T47D (cell line): ENCODE data around the gene FAM228B.
A peak's percentile ranks its signal among the peaks of the same experiment; 100 is the strongest.
"Not testable (repeated sequence)": the region's sequence is repeated elsewhere in the genome, so short reads cannot be mapped to it uniquely, and the experiment has no call there.

Experiments used
- DNase-seq, 2 experiments: peaks; one replicate each; pipeline versions ENCODE4 v3.0.0 to v3.0.0-alpha.2; 2011 to 2012; ENCODE audit warnings: low read depth in 1 of 2, low spot score in 1 of 2
- JUND ChIP-seq: IDR thresholded peaks from 2 replicates; pipeline ENCODE4 v1.6.1; 2012; ENCODE audit warnings: low read depth
- in situ Hi-C: cut with HindIII; loops from 2 replicates; pipeline ENCODE4 v1.10.0; 2016; ENCODE audit warnings: low sequenced_read_pairs, low pct_unique_long_range_greater_than_20kb

FAM228B gene

DNA sequence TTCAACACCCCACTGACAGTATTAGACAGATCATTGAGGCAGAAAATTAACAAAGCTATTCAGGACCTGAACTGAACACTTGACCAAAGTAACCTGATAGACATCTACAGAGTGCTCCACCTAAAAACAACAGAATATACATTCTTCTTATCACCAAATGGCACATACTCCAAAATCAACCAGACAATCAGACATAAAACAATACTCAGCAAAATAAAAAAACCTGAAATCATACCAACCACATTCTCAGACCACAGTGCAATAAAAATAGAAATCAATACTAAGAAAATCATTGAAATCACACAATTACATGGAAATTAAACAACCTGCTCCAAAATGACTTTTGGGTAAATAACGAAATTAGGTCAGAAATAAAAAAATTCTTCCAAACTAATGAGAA is 15.9 kb upstream of the FAM228B start:
- DNase-seq = no peak
- no peak for TF ChIP-seq JUND
- in situ Hi-C loops = no loop called here

DNA sequence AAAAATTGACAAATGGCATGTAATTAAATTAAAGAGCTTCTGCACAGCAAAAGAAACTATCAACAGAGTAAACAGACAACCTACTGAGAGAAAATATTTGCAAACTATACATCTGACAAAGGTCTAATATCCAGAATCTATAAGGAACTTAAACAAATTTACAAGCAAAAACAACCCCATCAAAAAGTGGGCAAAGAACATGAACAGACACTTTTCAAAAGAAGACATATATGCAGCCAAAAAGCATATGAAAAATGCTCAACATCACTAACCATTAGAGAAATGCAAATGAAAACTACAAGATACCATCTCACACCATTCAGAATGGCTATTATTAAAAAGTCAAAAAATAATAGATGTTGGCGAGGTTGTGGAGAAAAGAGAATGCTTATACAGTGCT is 13.8 kb upstream of the FAM228B start:
- in situ Hi-C loops = not testable (repeated sequence)

DNA sequence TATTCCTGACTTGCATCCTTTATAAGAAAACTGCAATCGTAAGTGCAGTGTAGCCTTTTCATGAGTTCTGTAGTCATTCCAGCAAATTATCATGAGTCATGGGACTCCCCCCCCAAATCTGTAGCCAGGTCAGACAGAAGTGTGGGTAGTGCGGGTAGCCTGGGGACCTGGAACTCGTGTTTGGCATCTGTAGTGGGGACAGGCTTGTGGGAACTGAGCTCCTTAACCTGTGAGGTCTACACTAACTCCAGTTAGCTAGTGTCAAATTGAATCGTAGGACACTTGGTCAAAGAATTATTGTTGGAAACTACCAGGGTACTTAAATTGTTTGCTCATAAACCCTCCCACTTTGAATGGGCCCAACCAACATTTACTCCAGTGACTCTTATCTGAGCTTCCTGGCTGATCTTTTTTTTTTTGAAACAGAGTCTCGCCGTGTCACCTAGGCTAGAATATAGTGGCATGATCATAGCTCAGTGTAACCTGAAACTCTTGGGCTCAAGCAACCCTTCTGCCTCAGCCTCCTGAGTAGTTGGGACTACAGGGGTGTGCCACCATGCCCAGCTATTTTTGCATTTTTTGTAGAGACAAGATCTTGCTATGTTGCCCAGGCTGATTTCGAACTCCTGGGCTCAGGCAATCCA is 12.5 kb upstream of the FAM228B start:
- in situ Hi-C loops = no loop called here
- DNase-seq = no peak
- TF ChIP-seq JUND = no peak

More for the DNA sequence above, 13.8 kb upstream of the FAM228B start:
- DNase-seq = not testable (repeated sequence)

DNA sequence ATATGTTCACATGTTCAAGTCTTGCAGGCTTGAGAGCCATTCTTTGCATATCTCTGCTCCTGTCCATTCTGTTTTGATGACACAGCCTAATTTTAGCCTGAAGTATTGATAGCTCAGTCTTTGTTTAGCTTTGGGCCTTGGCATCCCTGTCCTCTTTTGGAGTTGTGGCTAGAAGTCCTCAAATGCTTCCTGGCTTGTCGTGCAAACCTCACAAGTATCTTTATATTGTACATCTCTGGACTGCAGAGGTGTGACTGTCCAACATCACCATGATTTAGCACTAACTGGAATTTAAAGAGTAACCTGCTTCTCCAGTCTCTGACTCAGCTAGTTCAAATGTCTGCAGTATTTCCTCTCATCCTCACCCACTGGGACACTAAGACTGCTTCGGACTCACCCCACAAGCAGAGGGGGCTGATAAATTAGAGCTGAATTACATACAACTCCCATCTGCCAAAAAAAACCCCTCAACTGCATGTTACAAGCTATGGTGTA is 11.8 kb upstream of the FAM228B start:
- in situ Hi-C loops = no loop called here
- peak in 1 of 2 experiments; percentile 13 for DNase-seq

DNA sequence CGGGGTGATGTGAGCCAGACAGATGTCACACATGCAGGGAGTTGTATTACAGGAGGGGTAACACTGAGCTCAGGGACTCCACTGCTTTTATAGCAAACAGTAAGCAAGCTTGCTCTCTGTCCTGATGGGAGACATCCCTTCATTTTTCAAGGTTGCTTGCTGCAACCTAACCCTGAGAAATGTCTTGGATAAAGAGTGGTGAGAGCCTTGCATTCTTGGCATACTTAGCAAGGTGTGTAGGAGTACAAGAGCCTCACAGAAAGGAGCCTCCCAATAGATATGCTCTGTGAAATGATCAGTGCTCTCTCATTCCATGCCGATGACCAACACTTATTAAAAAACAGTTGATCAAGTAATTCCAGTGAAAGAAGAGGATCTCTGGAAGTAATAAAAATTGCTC is 8.2 kb upstream of the FAM228B start:
- no peak for TF ChIP-seq JUND
- in situ Hi-C loops = no loop called here
- no peak for DNase-seq

More for the DNA sequence above, 11.8 kb upstream of the FAM228B start:
- no peak for TF ChIP-seq JUND

DNA sequence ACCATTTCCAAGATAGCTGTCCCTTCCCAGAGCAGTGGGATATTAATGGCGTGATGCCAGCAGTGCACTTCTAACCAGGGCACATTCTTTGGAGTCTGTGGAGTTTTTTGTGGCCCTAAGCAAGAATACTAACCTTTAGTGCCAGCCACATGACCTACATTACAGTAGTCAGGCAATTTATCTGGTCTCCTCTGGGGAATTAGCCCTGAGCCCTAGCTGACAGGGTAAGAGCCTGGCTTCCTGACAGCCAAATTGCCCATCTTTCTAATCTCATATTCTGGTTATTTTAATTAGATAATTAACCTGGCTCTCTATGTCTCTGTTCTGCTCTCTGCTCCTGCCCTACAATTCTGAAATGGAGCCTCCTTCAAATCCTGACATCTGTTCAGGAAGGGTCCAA is 5.4 kb upstream of the FAM228B start:
- TF ChIP-seq JUND = no peak
- in situ Hi-C loops = no loop called here

DNA sequence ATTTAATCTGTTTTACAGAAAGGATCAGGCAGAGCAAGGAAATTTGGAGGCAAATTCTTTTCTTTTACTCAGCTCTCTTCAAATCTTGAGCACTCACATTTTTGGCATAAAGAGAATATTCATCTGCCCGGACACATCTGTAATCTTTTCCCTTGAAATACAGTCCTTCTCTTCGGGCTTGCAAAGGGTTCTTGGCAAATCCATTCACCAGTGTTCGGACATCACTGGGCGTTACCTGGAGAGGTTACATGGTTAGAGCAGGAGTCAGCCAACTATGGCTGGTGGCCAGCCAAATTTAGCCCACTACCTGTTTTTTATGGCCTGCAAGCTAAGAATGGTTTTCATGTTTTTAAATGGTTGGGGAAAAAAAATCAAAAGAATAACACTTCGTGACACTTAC is 2.2 kb upstream of the FAM228B start:
- no peak for DNase-seq
- no peak for TF ChIP-seq JUND
- in situ Hi-C loops = no loop called here

More for the DNA sequence above, 5.4 kb upstream of the FAM228B start:
- DNase-seq = no peak

DNA sequence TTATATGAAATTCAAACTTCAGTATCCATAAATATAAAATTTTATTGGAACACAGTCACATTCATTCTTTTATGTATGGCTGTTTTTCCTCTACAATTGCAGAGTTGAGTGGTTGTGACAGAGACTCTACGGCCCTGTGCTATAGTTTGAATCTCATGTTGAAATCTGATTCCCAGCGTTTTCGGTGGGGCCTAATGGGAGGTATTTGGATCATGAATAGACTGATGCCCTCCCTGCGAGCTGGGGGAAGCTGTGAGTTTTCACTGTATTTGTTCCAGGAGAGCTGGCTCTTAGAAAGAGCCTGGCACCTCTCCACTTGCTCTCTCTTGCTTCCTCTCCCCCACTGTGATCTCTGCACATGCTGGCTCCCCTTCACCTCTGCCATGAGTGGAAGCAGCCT is 1.8 kb upstream of the FAM228B start:
- DNase-seq = no peak
- TF ChIP-seq JUND = no peak
- in situ Hi-C loops = no loop called here

DNA sequence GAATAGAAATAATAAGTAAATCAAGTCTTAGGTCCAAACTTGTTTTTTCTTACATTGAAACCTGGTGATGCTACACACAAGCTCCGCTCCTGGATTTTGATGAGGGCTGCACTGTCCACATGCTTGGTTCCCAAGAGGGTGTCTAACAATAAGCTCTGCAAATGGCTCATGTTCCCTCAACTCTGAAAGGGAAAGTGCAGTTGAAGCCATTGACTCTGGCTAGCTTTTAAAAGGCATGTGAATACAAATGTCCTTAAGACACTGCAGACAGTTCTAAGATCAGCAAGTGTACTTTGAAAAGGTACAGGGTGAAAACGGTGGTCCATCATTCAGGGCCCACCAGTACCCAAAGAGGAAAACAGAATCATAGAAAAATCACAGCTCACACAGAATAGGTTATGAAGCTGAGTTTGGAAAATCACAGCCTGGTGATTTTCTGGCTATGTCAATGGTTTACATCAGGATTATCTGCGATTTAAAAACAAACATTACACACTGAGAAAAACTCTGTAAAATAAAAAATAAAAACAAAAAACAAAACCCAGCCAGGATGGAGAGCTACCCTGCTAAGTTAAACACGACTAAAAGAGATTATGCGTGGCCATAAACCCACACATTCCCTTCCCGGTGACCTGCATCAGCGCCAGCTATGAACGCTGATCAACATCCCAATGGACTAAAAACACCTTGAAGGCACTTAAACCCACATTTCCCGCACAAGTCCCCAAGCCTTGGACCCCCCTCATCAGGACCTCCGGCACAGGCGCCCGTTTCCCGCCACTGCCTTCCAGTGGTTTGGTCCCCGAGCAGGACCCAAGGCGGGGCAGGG is 689 bp upstream of the FAM228B start:
- no peak for DNase-seq
- in situ Hi-C loops = no loop called here
- TF ChIP-seq JUND = no peak

DNA sequence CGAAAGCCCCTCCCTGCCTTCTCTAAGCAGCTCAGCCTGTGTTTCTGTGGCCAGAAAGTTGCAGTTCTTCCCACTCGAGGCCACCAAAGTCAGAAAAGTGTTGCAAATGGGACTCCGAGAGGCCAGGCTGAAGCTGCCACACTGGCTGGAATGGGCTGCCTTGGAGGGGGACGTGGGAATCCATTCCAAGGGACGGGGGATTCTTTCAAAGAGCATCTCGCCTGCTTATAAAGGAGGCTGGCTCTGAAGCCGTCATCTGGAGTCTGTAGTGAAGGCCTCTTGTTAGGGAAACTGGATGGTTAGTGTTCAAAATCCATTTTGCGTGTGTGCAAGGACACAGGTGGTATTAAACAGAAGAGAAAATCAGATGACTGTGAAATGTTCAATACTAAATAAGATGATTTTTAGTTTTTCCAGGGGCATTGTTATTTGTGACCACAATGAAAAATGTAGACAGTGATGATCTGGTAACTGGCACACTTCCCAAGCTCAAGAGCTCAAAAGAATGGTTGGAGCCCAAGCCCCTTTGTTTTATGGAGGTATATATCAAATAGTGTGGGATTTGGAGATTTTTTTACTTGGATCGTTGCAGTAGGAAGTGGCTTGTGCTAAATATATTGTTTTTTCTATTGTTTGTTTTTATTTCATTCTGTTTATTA is 782 bp downstream of the FAM228B start:
- in situ Hi-C loops = no loop called here
- TF ChIP-seq JUND = no peak
- peak in 1 of 2 experiments; percentile 7 for DNase-seq

DNA sequence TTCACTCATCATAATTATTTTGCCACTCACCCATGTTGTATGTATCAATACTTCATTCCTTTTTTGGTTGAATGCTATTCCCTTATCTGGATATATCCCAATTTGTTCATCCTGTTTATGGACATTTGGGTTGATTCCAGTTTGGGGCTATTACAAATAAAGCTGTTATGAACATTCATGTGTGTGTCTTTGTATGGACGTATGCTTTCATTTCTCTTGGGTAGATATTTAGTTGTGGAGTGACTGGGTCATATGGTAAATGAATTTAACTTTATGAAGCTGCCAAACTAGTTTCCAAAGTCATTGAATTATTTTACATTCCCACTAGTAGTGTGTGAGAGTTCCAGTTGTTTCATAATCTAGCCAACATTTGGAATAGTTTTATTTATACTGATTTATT is 2.7 kb downstream of the FAM228B start:
- no peak for TF ChIP-seq JUND
- DNase-seq = no peak
- in situ Hi-C loops = no loop called here

DNA sequence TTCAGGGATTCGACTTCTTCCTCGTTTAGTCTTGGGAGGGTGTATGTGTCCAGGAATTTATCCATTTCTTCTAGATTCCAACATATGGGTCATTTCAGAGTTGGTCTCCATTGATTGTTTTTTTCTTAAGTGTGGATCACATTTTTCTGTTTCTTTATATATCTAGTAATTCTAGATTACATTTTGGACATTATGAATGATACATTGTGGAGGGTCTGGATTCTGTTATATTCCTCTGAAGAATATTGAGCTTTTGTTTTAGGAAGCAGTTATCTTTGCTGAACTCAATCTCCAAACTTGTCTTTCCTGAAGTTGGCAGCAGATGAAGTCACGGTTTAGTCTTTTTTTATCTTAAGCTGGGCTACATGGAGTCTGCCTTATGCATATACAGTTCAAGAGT is 9.3 kb downstream of the FAM228B start:
- in situ Hi-C loops = no loop called here
- DNase-seq = no peak
- no peak for TF ChIP-seq JUND

DNA sequence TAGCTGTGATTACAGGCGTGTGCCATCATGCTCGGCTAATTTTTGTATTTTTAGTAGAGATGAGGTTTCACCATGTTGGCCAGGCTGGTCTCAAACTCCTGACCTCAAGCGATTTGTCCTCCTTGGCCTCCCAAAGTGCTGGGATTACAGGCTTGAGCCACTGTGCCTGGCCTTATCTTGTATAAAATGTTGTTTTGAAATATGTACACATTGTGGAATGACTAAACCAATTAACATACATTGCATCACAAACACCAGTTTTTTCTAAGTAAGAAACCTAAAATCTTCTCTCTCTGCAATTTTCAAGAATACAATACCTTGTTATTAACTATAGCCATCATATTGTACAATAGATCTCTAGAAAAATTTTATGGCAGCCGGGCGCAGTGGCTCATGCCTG is 17.0 kb downstream of the FAM228B start:
- DNase-seq, in situ Hi-C loops: not testable (repeated sequence)
